ENCODE data around the gene PRSS33. TPM values are rescaled to one million over a fixed set of nuclear protein-coding genes. Genes with fewer than 3 reads are reported as not detected.

Gene PRSS33
- total and polyA plus RNA-seq, 9 of the 15 experiments (the other 6 are each of a cell fraction or from before 2014, with no cell fraction given), result not detected

DNA sequence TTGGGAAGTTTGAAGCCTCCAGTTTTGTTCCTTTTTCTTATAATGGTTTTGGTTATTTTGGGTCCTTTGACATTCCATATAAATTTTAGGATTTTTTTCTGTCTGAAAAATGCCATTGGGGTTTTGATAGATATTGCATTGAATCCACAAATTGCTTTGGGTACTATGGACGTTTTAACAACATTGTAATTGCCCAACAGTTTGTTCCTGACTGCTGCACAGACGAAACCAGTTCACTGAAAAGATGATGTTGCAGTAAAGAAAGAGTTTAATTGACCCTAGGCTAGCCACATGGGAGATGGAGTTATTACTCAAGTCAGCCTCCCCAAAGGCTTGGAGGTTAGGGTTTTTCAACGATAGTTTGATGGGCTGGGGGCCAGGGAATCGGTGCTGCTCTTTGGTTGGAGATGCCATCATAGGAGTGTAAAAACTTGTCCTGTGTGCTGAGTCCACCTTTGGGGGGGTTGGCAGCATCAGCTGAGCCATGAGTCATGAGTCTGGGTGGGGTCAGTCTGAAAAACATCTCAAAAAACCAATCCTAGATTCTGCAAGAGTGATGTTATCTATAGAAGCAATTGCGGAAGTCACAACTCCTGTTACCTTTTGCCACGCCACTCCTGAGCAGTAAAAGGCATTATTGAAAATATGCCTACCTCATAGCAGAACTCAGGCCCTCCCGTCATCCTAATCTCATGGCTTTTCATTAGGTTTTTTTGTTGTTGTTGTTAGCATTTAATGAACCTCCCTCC lies 8.2 kb upstream of the PRSS33 start (continued):
- TF ChIP-seq, protein P1, sequence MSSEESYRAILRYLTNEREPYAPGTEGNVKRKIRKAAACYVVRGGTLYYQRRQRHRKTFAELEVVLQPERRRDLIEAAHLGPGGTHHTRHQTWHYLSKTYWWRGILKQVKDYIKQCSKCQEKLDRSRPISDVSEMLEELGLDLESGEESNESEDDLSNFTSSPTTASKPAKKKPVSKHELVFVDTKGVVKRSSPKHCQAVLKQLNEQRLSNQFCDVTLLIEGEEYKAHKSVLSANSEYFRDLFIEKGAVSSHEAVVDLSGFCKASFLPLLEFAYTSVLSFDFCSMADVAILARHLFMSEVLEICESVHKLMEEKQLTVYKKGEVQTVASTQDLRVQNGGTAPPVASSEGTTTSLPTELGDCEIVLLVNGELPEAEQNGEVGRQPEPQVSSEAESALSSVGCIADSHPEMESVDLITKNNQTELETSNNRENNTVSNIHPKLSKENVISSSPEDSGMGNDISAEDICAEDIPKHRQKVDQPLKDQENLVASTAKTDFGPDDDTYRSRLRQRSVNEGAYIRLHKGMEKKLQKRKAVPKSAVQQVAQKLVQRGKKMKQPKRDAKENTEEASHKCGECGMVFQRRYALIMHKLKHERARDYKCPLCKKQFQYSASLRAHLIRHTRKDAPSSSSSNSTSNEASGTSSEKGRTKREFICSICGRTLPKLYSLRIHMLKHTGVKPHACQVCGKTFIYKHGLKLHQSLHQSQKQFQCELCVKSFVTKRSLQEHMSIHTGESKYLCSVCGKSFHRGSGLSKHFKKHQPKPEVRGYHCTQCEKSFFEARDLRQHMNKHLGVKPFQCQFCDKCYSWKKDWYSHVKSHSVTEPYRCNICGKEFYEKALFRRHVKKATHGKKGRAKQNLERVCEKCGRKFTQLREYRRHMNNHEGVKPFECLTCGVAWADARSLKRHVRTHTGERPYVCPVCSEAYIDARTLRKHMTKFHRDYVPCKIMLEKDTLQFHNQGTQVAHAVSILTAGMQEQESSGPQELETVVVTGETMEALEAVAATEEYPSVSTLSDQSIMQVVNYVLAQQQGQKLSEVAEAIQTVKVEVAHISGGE (CRISPR knock-in tag; IDR thresholded peaks at IDR 0.05), result no peak
- TF ChIP-seq ARHGAP35 (IDR thresholded peaks at IDR 0.05; ENCODE audit: partially characterized antibody) (no peak), KLF6 (CRISPR knock-in tag; IDR thresholded peaks at IDR 0.05; ENCODE audit: borderline replicate concordance) (no peak), TAF1 (IDR thresholded peaks at IDR 0.05; ENCODE audit: control insufficient read depth, extremely low read depth, insufficient read depth, low read length, severe bottlenecking) (no peak), POLR2B (IDR thresholded peaks at IDR 0.05; ENCODE audit: low read depth, partially characterized antibody) (no peak), DNMT1 (IDR thresholded peaks at IDR 0.05) (no peak), STAG1 (CRISPR knock-in tag; IDR thresholded peaks at IDR 0.05; ENCODE audit: borderline replicate concordance) (no peak), NCOA1 (IDR thresholded peaks at IDR 0.05; ENCODE audit: low read depth) (no peak), FOXK1 (CRISPR knock-in tag; IDR thresholded peaks at IDR 0.05; ENCODE audit: borderline replicate concordance) (no peak)
- TF ChIP-seq, protein P2, sequence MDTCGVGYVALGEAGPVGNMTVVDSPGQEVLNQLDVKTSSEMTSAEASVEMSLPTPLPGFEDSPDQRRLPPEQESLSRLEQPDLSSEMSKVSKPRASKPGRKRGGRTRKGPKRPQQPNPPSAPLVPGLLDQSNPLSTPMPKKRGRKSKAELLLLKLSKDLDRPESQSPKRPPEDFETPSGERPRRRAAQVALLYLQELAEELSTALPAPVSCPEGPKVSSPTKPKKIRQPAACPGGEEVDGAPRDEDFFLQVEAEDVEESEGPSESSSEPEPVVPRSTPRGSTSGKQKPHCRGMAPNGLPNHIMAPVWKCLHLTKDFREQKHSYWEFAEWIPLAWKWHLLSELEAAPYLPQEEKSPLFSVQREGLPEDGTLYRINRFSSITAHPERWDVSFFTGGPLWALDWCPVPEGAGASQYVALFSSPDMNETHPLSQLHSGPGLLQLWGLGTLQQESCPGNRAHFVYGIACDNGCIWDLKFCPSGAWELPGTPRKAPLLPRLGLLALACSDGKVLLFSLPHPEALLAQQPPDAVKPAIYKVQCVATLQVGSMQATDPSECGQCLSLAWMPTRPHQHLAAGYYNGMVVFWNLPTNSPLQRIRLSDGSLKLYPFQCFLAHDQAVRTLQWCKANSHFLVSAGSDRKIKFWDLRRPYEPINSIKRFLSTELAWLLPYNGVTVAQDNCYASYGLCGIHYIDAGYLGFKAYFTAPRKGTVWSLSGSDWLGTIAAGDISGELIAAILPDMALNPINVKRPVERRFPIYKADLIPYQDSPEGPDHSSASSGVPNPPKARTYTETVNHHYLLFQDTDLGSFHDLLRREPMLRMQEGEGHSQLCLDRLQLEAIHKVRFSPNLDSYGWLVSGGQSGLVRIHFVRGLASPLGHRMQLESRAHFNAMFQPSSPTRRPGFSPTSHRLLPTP (IDR thresholded peaks at IDR 0.05; ENCODE audit: borderline replicate concordance, extremely low read depth, insufficient read length), result no peak
- TF ChIP-seq, protein P3, sequence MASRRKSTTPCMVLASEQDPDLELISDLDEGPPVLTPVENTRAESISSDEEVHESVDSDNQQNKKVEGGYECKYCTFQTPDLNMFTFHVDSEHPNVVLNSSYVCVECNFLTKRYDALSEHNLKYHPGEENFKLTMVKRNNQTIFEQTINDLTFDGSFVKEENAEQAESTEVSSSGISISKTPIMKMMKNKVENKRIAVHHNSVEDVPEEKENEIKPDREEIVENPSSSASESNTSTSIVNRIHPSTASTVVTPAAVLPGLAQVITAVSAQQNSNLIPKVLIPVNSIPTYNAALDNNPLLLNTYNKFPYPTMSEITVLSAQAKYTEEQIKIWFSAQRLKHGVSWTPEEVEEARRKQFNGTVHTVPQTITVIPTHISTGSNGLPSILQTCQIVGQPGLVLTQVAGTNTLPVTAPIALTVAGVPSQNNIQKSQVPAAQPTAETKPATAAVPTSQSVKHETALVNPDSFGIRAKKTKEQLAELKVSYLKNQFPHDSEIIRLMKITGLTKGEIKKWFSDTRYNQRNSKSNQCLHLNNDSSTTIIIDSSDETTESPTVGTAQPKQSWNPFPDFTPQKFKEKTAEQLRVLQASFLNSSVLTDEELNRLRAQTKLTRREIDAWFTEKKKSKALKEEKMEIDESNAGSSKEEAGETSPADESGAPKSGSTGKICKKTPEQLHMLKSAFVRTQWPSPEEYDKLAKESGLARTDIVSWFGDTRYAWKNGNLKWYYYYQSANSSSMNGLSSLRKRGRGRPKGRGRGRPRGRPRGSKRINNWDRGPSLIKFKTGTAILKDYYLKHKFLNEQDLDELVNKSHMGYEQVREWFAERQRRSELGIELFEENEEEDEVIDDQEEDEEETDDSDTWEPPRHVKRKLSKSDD (conservative IDR thresholded peaks at IDR 0.05; ENCODE audit: low read length), result no peak
- TF ChIP-seq, protein P4, sequence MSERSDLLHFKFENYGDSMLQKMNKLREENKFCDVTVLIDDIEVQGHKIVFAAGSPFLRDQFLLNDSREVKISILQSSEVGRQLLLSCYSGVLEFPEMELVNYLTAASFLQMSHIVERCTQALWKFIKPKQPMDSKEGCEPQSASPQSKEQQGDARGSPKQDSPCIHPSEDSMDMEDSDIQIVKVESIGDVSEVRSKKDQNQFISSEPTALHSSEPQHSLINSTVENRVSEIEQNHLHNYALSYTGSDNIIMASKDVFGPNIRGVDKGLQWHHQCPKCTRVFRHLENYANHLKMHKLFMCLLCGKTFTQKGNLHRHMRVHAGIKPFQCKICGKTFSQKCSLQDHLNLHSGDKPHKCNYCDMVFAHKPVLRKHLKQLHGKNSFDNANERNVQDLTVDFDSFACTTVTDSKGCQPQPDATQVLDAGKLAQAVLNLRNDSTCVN (CRISPR knock-in tag; IDR thresholded peaks at IDR 0.05), result no peak

All from K562 (cell line).